ENCODE results near the gene GPRC5A. TPM values are rescaled to one million over a fixed set of nuclear protein-coding genes. Genes with fewer than 3 reads are reported as not detected.

The GPRC5A gene
- total and polyA plus RNA-seq, 2 of the 13 experiments (the other 11 are each of a cell fraction or from before 2014, with no cell fraction given), result 0.27 to 3.0 TPM

- H3K4me3 ChIP-seq (replicated peaks in 1 of 3; ENCODE audit: insufficient read depth in 1 of 3, low read depth in 2 of 3, low read length in 3 of 3), result peak overlapping the region; percentile 50 to 89 (median 72)
- ATAC-seq, result peak; percentile 97
- in situ Hi-C loops (cut with HindIII; ENCODE audit: extremely low pct_ligation_motif_present, low pct_unique_long_range_greater_than_20kb), result no loop called here
- TF ChIP-seq TBL1XR1 (IDR thresholded peaks at IDR 0.05; ENCODE audit: borderline replicate concordance, low read length, partially characterized antibody), result no peak
- no peak for TF ChIP-seq ZNF382 (CRISPR knock-in tag; IDR thresholded peaks at IDR 0.05; ENCODE audit: borderline replicate concordance)
- TF ChIP-seq ETV5 (CRISPR knock-in tag; IDR thresholded peaks at IDR 0.05; ENCODE audit: borderline replicate concordance), result peak; percentile 81
- TF ChIP-seq DNMT3B (CRISPR knock-in tag; conservative IDR thresholded peaks at IDR 0.05), result peak; percentile 67; the same call in 1 of the 2 replicates
- TF ChIP-seq ZFP36 (IDR thresholded peaks at IDR 0.05; ENCODE audit: borderline replicate concordance, low read depth, low read length, partially characterized antibody), result no peak
- no peak for TF ChIP-seq GTF3A (CRISPR knock-in tag; conservative IDR thresholded peaks at IDR 0.05)
- TF ChIP-seq HDAC1 (CRISPR knock-in tag; IDR thresholded peaks at IDR 0.05), result peak; percentile 32
- peak; percentile 68; the same call in 1 of the 2 replicates for TF ChIP-seq RFXAP (CRISPR knock-in tag; IDR thresholded peaks at IDR 0.05; ENCODE audit: borderline replicate concordance)
- TF ChIP-seq, protein P1, sequence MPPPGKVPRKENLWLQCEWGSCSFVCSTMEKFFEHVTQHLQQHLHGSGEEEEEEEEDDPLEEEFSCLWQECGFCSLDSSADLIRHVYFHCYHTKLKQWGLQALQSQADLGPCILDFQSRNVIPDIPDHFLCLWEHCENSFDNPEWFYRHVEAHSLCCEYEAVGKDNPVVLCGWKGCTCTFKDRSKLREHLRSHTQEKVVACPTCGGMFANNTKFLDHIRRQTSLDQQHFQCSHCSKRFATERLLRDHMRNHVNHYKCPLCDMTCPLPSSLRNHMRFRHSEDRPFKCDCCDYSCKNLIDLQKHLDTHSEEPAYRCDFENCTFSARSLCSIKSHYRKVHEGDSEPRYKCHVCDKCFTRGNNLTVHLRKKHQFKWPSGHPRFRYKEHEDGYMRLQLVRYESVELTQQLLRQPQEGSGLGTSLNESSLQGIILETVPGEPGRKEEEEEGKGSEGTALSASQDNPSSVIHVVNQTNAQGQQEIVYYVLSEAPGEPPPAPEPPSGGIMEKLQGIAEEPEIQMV (CRISPR knock-in tag; IDR thresholded peaks at IDR 0.05; ENCODE audit: low read depth), result no peak
- TF ChIP-seq YY1 (IDR thresholded peaks at IDR 0.05; ENCODE audit: insufficient read depth, insufficient replicate concordance, low read depth, low read length), result no peak
- TF ChIP-seq NFE2L2 (IDR thresholded peaks at IDR 0.05; ENCODE audit: low read length), result no peak
- no peak for TF ChIP-seq AGO2 (optimal IDR thresholded peaks at IDR 0.05; ENCODE audit: low read depth, low read length)
- no peak for TF ChIP-seq SNRNP70 (IDR thresholded peaks at IDR 0.05; ENCODE audit: low read depth, low read length)
- TF ChIP-seq FOXP1 (IDR thresholded peaks at IDR 0.05), result no peak
- TF ChIP-seq FOXP1 (CRISPR knock-in tag; IDR thresholded peaks at IDR 0.05), result 0 out of 2 replicates have a peak, but pooled peaks have one; percentile 34
- peak; percentile 74 for TF ChIP-seq PHF8 (CRISPR knock-in tag; IDR thresholded peaks at IDR 0.05)
- no peak for TF ChIP-seq CTCF (CRISPR knock-in tag; IDR thresholded peaks at IDR 0.05)
- no peak for TF ChIP-seq HDAC6 (IDR thresholded peaks at IDR 0.05; ENCODE audit: low read depth, low read length)
- TF ChIP-seq ESRRA (CRISPR knock-in tag; IDR thresholded peaks at IDR 0.05; ENCODE audit: low read depth), result peak; percentile 50; the same call in 1 of the 2 replicates
- TF ChIP-seq, protein P2, sequence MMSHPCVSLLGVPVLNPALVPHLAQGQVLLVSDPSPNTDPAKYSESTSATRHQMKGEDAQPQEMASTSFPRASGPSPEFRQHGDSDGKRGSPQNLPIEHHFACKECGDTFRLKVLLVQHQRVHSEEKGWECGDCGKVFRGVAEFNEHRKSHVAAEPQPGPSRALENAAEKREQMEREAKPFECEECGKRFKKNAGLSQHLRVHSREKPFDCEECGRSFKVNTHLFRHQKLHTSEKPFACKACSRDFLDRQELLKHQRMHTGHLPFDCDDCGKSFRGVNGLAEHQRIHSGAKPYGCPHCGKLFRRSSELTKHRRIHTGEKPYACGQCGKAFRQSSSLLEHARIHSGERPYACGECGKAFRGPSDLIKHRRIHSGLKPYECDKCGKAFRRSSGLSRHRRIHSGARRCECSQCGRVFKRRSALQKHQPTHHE (CRISPR knock-in tag; IDR thresholded peaks at IDR 0.05; ENCODE audit: borderline replicate concordance), result peak; percentile 73; the same call in 1 of the 2 replicates
Observed at GRCh38 chr12:12927211-12928079, 36.1 kb downstream of the GPRC5A start.

More at GRCh38 chr12:12927211-12928079, 36.1 kb downstream of the GPRC5A start:
- Histone ChIP-seq H3K9ac (ENCODE audit: insufficient read depth, low read depth, low read length) (peak overlapping the region; percentile 81), H3K9me3 (ENCODE audit: low read length) (no peaks in the 10 kb centered on the region), H3K79me2 (ENCODE audit: insufficient read depth, low read length) (no peaks in the 10 kb centered on the region), H4K20me1 (ENCODE audit: insufficient read depth, low read length) (no peaks in the 10 kb centered on the region), H2AFZ (ENCODE audit: low read length) (peak overlapping the region; percentile 94), H3K27me3 (ENCODE audit: control insufficient read depth in 1 of 2, insufficient read depth in 2 of 2, low read length in 2 of 2) (no peaks in the 10 kb centered on the region), H3K4me2 (ENCODE audit: low read depth, low read length) (peak overlapping the region; percentile 75), H3K4me1 (ENCODE audit: insufficient read depth, low read length) (peaks cover 15% of the 10 kb centered on the region), H3K27ac (ENCODE audit: extremely low read length, insufficient read depth, low read length) (peak overlapping the region; percentile 76), H3K36me3 (replicated peaks in 1 of 2; ENCODE audit: control insufficient read depth in 1 of 2, insufficient read depth in 2 of 2, low read length in 2 of 2) (peaks cover 0 to 6% of the 10 kb centered on the region in 2 experiments; a peak in 1 of 5 replicates)
- POLR2A ChIA-PET, result interaction anchor here (1.0 kb wide), 1 partner anchor 20 kb away, joined by 5 read pairs; no protein-coding TSS in a partner anchor
- FAIRE-seq, result peak; percentile 87
- WGBS (ENCODE audit: low lambda C conversion rate), result 6% methylated on average over 20 of the region's 27 CpGs
- intact Hi-C loops (cut with micrococcal nuclease; ENCODE audit: unreplicated experiment), result loop anchor here (10.0 kb wide), 1 partner anchor 177 kb away; the partner anchor contains the start of gene GSG1
- CTCF ChIA-PET (ENCODE audit: low intra/inter-chr PET ratio, low total read pairs), result no interaction called here
- peak; percentile 95 for DNase-seq (ENCODE audit: low spot score)
- BruUV-seq (replicated peaks), result TSS peak; percentile 96
